Neural cell (in vitro differentiated cells): ENCODE results near the gene IL13RA1. TPM values are rescaled to one million over a fixed set of nuclear protein-coding genes. Genes with fewer than 3 reads are reported as not detected.
A peak's percentile ranks its signal among the peaks of the same experiment; 100 is the strongest.

ENCODE experiments used
- H2AFZ ChIP-seq: fragments of 200-600, 300-800 bp; sonication (generic), shearing (Covaris generic); 2 replicates; pipeline ENCODE4 v1.6.0; 2014; ENCODE audit warnings: low read depth, mild to moderate bottlenecking, antibody characterized with exemption, low read length, moderate library complexity
- H3F3A ChIP-seq: fragments of 200-600 bp; shearing (Covaris generic); 2 replicates; pipeline ENCODE4 v1.6.1; 2016; ENCODE audit warnings: mild to moderate bottlenecking, moderate library complexity, mixed read lengths, antibody characterized with exemption, low read length; ENCODE audit not compliant: insufficient read depth, poor library complexity, severe bottlenecking
- H3K27ac ChIP-seq: fragments of 200-600, 300-800 bp; sonication (generic), shearing (Covaris generic); 2 replicates; pipeline ENCODE4 v1.5.1; 2014; ENCODE audit warnings: mild to moderate bottlenecking, low read length, moderate library complexity
- H3K27me3 ChIP-seq: fragments of 300-800, 200-600 bp; sonication (generic), shearing (Covaris generic); 2 replicates; pipeline ENCODE4 v1.6.0; 2014; ENCODE audit warnings: mild to moderate bottlenecking, low read depth, low read length, moderate library complexity; ENCODE audit not compliant: insufficient read depth
- H3K36me3 ChIP-seq: fragments of 300-800, 200-600 bp; sonication (generic), shearing (Covaris generic); 2 replicates; pipeline ENCODE4 v1.5.1; 2014; ENCODE audit warnings: mild to moderate bottlenecking, antibody characterized with exemption, low read length, moderate library complexity; ENCODE audit not compliant: insufficient read depth
- H3K4me2 ChIP-seq: fragments of 300-800, 200-600 bp; sonication (generic), shearing (Covaris generic); 2 replicates; pipeline ENCODE4 v1.6.0; 2014; ENCODE audit warnings: mild to moderate bottlenecking, low read length
- H3K4me3 ChIP-seq: fragments of 300-800, 200-600 bp; sonication (generic), shearing (Covaris generic); 2 replicates; pipeline ENCODE4 v1.5.1; 2014; ENCODE audit warnings: mild to moderate bottlenecking, low read length, moderate library complexity
- H3K79me2 ChIP-seq: fragments of 200-600 bp; shearing (Covaris generic); replicated peaks from 2 replicates; pipeline ENCODE4 v1.6.0; 2014; ENCODE audit warnings: mild to moderate bottlenecking, low read length, moderate library complexity; ENCODE audit not compliant: insufficient read depth
- H3K9ac ChIP-seq: fragments of 300-800, 200-600 bp; sonication (generic), shearing (Covaris generic); 2 replicates; pipeline ENCODE4 v1.6.1; 2016; ENCODE audit warnings: mild to moderate bottlenecking, low read length, mixed read lengths
- H3K9me2 ChIP-seq: fragments of 200-600 bp; shearing (Covaris generic); 2 replicates; pipeline ENCODE4 v1.6.1; 2016; ENCODE audit warnings: mild to moderate bottlenecking, low read length, mixed read lengths; ENCODE audit not compliant: insufficient read depth
- H3K9me3 ChIP-seq: fragments of 200-600, 300-800 bp; sonication (generic), shearing (Covaris generic); 2 replicates; pipeline ENCODE4 v1.6.1; 2016; ENCODE audit warnings: mild to moderate bottlenecking, mixed run types, low read length, moderate library complexity, mixed read lengths
- H4K20me1 ChIP-seq: fragments of 200-600 bp; shearing (Covaris generic); 2 replicates; pipeline ENCODE4 v1.6.1; 2016; ENCODE audit warnings: mild to moderate bottlenecking, mixed run types; ENCODE audit not compliant: insufficient read depth
- EP300 ChIP-seq: fragments of 450-650 bp; conservative IDR thresholded peaks from 2 replicates; pipeline ENCODE4 v1.6.1; 2014; ENCODE audit warnings: antibody characterized with exemption, mild to moderate bottlenecking, moderate library complexity; ENCODE audit not compliant: poor library complexity, severe bottlenecking
- EZH2 ChIP-seq: fragments of 200-600, 300-800 bp; shearing (Covaris generic), sonication (generic); IDR thresholded peaks from 2 replicates; pipeline ENCODE4 v1.6.1; 2014; ENCODE audit warnings: antibody characterized with exemption, low read length, borderline replicate concordance, mild to moderate bottlenecking; ENCODE audit not compliant: insufficient read depth, poor library complexity, severe bottlenecking
- MXI1 ChIP-seq: fragments of 450-650 bp; conservative IDR thresholded peaks from 2 replicates; pipeline ENCODE4 v1.6.1; 2014; ENCODE audit warnings: antibody characterized with exemption, mild to moderate bottlenecking; ENCODE audit not compliant: poor library complexity, severe bottlenecking
- POLR2AphosphoS5 ChIP-seq: IDR thresholded peaks from 2 replicates; pipeline ENCODE4 v1.6.1; 2012
- RAD21 ChIP-seq: fragments of 450-650 bp; conservative IDR thresholded peaks from 2 replicates; pipeline ENCODE4 v1.6.1; 2014; ENCODE audit warnings: antibody characterized with exemption, mild to moderate bottlenecking, moderate library complexity
- REST ChIP-seq: IDR thresholded peaks from 2 replicates; pipeline ENCODE4 v1.6.1; 2012; ENCODE audit warnings: borderline replicate concordance
- SMC3 ChIP-seq: fragments of 450-650 bp; conservative IDR thresholded peaks from 2 replicates; pipeline ENCODE4 v1.6.1; 2014; ENCODE audit warnings: antibody characterized with exemption, mild to moderate bottlenecking, moderate library complexity; ENCODE audit not compliant: poor library complexity
- TAF1 ChIP-seq: IDR thresholded peaks from 2 replicates; pipeline ENCODE4 v1.6.1; 2012; ENCODE audit warnings: low read depth
- polyA plus RNA-seq: library from polyadenylated mRNA; depleted of rRNA; stranded (reverse); fragments of >200 nt; gene quantifications from 2 replicates; pipeline ENCODE4 v1.2.3, GENCODE V29; 2014
- TF ChIP-seq, protein P1 (sequence below): fragments of 450-650 bp; IDR thresholded peaks from 2 replicates; pipeline ENCODE4 v1.5.1; 2014; ENCODE audit warnings: antibody characterized with exemption, mild to moderate bottlenecking, moderate library complexity; ENCODE audit not compliant: poor library complexity, severe bottlenecking

Gene IL13RA1
- polyA plus RNA-seq, 1 donor from 2014 or later: 0.30 TPM

DNA sequence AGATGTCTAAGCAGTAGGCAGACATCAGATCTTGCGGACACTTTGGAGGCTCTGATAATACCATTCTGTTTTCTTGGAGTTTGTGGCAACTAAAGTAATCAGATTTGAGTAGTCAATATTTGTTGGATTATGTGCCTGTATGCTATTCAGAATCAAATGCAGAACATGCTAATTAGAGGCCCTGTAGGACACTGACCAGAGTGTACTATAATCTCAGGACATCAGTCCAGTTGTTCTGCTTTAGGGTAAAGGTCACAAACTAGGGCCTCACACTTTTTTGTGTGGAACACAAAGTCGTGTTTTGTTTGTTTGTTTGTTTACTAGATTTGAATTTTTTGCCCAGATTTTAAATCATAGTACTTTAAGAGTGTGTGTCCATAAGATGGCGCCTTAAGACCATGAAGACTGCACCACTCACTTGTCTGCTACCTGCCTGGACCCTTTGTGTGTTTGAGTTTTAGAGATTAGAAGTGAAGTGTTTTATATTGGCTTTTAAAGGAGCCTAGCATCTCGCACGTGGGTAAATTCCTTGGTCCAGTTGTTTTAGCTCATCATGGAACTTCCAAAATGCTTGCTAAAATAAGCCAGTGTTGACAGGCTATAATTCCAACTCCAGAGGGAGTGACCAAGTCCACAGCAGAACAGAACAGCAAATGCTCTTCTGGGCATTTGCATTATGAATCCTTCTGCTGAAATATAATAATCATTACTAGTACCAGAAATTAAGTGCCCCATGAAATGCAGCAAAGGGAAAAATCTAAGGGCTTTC lies 34.7 kb downstream of the IL13RA1 start:
- H3K9me2 ChIP-seq: no peaks in the 10 kb centered on the region
- no peaks in the 10 kb centered on the region for H3F3A ChIP-seq
- H3K9me3 ChIP-seq: no peaks in the 10 kb centered on the region
- no peak overlapping the region for H3K9ac ChIP-seq
- no peaks in the 10 kb centered on the region for H3K27me3 ChIP-seq
- no peaks in the 10 kb centered on the region for H3K79me2 ChIP-seq
- TF ChIP-seq TAF1 (no peak), SMC3 (peak; percentile 80), RAD21 (peak; percentile 81), POLR2AphosphoS5 (no peak)
- TF ChIP-seq, protein P1, sequence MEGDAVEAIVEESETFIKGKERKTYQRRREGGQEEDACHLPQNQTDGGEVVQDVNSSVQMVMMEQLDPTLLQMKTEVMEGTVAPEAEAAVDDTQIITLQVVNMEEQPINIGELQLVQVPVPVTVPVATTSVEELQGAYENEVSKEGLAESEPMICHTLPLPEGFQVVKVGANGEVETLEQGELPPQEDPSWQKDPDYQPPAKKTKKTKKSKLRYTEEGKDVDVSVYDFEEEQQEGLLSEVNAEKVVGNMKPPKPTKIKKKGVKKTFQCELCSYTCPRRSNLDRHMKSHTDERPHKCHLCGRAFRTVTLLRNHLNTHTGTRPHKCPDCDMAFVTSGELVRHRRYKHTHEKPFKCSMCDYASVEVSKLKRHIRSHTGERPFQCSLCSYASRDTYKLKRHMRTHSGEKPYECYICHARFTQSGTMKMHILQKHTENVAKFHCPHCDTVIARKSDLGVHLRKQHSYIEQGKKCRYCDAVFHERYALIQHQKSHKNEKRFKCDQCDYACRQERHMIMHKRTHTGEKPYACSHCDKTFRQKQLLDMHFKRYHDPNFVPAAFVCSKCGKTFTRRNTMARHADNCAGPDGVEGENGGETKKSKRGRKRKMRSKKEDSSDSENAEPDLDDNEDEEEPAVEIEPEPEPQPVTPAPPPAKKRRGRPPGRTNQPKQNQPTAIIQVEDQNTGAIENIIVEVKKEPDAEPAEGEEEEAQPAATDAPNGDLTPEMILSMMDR: peak; percentile 71
- H3K4me3 ChIP-seq: no peak overlapping the region
- no peak overlapping the region for H3K4me2 ChIP-seq
- H3K36me3 ChIP-seq: no peaks in the 10 kb centered on the region
- H4K20me1 ChIP-seq: no peaks in the 10 kb centered on the region
- no peak overlapping the region for H2AFZ ChIP-seq
- no peak overlapping the region for H3K27ac ChIP-seq

DNA sequence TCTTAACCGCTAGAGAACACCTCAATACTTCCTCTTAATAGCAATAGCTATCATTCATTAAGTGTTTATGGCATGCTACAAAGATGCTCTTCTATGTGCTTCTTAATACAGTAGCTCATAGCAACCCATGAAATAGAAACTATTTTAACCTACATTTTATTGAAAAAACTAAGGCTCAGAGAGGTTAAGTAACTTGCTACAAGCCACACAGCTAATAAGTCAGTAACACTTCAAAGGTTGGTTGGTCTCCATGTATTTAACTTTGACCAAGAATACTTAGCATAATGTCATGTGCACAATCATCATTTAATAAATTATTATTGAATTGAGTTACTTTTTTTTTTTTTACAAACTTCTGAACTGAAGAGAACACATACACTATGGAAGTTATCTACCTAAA lies 36.1 kb downstream of the IL13RA1 start:
- no peak for TF ChIP-seq EZH2
- no peak for TF ChIP-seq SMC3
- no peak for TF ChIP-seq REST
- no peak for TF ChIP-seq MXI1
- no peak for TF ChIP-seq RAD21
- TF ChIP-seq, protein P1: no peak
- TF ChIP-seq EP300: no peak
- H3F3A ChIP-seq: no peaks in the 10 kb centered on the region
- H3K36me3 ChIP-seq: no peaks in the 10 kb centered on the region
- no peak overlapping the region for H2AFZ ChIP-seq
- H3K79me2 ChIP-seq: no peaks in the 10 kb centered on the region
- no peaks in the 10 kb centered on the region for H4K20me1 ChIP-seq
- H3K27ac ChIP-seq: no peak overlapping the region
- H3K9me3 ChIP-seq: no peaks in the 10 kb centered on the region
- no peaks in the 10 kb centered on the region for H3K27me3 ChIP-seq
- no peaks in the 10 kb centered on the region for H3K9me2 ChIP-seq
- no peak overlapping the region for H3K9ac ChIP-seq
- H3K4me3 ChIP-seq: no peak overlapping the region
- H3K4me2 ChIP-seq: no peak overlapping the region
